Measurements from ENCODE around the gene SYN1. TPM values are rescaled to one million over a fixed set of nuclear protein-coding genes. Genes with fewer than 3 reads are reported as not detected.

Gene SYN1
- total RNA-seq, 4 donors from 2014 or later = 1.0 to 3.1 (median 1.3) TPM; not detected in 1

DNA sequence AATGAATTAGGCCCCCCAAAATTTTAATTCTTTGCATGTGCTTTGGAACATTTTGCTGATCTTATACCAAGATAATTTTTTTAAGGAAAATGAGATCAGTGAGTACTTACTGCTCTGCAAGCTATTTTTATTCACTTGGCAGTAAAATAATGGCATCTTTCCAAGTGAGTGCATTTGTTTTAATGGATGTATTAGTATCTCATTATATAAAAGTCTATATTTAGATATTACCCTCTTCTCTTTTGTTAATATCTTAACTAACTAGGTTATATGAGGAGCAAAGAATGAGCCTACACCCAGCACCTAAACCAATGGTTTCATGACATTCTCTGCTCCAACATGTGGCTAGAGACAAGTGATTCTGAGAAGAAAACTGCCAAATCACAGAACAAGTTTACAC is 79.8 kb downstream of the SYN1 start:
- ATAC-seq (ENCODE audit: low FRiP score) (no peak), DNase-seq (ENCODE audit: low spot score) (no peak)
- TF ChIP-seq, protein P1, sequence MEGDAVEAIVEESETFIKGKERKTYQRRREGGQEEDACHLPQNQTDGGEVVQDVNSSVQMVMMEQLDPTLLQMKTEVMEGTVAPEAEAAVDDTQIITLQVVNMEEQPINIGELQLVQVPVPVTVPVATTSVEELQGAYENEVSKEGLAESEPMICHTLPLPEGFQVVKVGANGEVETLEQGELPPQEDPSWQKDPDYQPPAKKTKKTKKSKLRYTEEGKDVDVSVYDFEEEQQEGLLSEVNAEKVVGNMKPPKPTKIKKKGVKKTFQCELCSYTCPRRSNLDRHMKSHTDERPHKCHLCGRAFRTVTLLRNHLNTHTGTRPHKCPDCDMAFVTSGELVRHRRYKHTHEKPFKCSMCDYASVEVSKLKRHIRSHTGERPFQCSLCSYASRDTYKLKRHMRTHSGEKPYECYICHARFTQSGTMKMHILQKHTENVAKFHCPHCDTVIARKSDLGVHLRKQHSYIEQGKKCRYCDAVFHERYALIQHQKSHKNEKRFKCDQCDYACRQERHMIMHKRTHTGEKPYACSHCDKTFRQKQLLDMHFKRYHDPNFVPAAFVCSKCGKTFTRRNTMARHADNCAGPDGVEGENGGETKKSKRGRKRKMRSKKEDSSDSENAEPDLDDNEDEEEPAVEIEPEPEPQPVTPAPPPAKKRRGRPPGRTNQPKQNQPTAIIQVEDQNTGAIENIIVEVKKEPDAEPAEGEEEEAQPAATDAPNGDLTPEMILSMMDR (IDR thresholded peaks at IDR 0.05) = no peak

DNA sequence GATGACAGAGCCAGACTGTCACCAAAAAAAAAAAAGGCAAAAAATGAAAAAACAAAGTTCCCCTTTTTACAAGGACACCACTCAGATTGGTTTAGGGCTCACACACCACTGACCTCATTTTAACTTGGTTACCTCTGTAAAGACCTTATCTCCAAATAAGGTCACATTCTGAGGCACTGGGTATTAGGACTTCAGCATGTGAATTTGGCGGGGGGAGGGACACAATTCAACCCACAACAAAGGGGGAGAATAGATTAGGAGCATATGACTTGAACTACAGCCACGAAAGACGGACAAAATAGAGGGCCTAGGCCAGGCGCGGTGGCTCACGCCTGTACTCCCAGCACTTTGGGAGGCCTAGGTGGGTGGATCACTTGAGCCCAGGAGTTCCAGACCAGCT is 89.6 kb downstream of the SYN1 start:
- DNase-seq (ENCODE audit: low spot score) = no peak
- ATAC-seq (ENCODE audit: low FRiP score) = no peak
- TF ChIP-seq, protein P1 (IDR thresholded peaks at IDR 0.05) = no peak

DNA sequence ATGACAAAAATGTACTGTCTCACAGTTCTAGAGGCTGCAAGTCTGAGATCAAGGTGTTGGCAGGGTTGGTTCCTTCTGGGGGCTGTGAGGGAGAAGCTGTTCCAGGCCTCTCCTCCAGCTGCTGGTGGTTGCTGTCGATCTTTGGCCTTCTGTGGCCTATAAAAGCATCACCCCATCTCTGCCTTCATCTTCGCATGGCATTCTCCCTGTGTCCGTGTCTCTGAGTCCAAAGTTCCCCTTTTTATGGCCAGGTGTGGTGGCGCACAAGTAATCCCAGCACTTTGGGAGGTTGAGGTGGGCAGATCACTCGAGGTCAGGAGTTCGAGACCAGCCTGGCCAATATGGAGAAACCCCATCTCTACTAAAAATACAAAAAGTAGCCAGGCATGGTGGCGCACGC is 90.1 kb downstream of the SYN1 start:
- DNase-seq (ENCODE audit: low spot score) (no peak), ATAC-seq (ENCODE audit: low FRiP score) (no peak)

DNA sequence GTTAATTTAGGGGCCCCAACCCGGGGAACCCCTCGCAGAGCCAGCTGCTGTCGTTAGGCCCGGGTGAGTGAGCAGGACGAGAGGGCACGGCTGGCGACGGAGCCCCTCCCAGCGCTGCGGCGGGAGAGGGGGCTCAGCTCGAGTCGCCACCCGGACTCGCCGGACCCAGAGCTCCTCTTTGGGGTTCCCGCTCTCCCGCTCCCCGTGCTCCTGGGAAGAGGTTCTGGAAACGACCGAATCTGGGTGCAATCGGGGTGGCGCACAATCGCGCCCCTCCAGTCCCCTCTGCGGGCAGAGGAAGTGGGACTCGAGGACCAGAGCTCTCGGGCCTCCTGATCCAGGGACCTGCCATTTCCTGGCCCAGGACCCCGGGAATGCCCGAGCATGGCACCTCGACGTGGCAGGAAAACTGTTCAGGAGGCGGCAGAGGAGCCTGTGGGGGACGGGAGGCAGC is 95.9 kb downstream of the SYN1 start:
- DNase-seq (ENCODE audit: low spot score) (no peak), ATAC-seq (ENCODE audit: low FRiP score) (no peak)
- TF ChIP-seq, protein P1 (IDR thresholded peaks at IDR 0.05) = no peak

More for the DNA sequence above, 90.1 kb downstream of the SYN1 start:
- TF ChIP-seq, protein P1 (IDR thresholded peaks at IDR 0.05) = no peak

DNA sequence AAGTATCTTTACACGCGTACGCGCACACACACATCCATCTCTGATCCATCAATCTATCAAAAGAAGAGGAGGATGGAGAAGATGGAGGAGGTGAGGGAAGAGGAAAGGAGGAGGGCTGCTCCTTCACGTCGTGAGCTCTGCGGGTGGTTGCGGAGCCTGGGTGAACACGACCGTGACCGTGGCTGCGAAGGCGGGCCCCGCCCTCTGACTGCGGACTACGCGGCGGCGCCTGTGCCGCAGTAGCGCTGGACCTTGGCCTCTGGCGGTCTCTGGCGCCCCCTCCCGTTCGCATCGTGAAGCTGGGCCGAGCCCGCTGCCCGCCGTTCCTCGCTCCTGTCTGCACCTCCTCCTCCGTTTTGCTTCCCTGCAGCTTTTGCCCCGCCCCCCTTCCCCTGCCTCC is 96.4 kb downstream of the SYN1 start:
- DNase-seq (ENCODE audit: low spot score) (peak; percentile 64), ATAC-seq (ENCODE audit: low FRiP score) (peak; percentile 96)
- TF ChIP-seq, protein P1 (IDR thresholded peaks at IDR 0.05) = peak in 1 of 3 donors; percentile 45

Small RNA genes within 50 kb of the gene (small RNA-seq; reads per million reads assigned to genes)
- gene MIR4769 = not detected

Other genes with a start within 250 kb of the SYN1 start
- gene ZNF157, start 249.3 kb downstream of the SYN1 start, total RNA-seq = under 1 TPM in 2 of 4 donors, not detected in 2; 0.19 to 0.44 TPM
- gene ZNF41, start 136.6 kb downstream of the SYN1 start, total RNA-seq = 10 to 100 TPM in 1 of 4 donors, 1 to 10 TPM in 3; 6.6 to 13.6 (median 8.8) TPM
- 10 to 100 TPM; 31.2 to 43.8 (median 38.9) TPM for gene ARAF, start 58.7 kb downstream of the SYN1 start, total RNA-seq
- 1,000 to 10,000 TPM in 2 of 4 donors, 100 to 1,000 TPM in 1, 10 to 100 TPM in 1; 92.8 to 1,509 (median 915) TPM for gene TIMP1, start 37.4 kb downstream of the SYN1 start, total RNA-seq
- 10 to 100 TPM in 2 of 4 donors, 1 to 10 TPM in 2; 7.4 to 53.9 (median 11.2) TPM for gene CFP, start 10.1 kb upstream of the SYN1 start, total RNA-seq
- gene ELK1, start 30.7 kb upstream of the SYN1 start, total RNA-seq = 10 to 100 TPM; 22.2 to 35.2 (median 25.9) TPM
- gene UXT, start 39.3 kb upstream of the SYN1 start, total RNA-seq = 100 to 1,000 TPM in 2 of 4 donors, 10 to 100 TPM in 2; 91.0 to 126 (median 99.6) TPM
- gene ZNF81, start 217.0 kb upstream of the SYN1 start, total RNA-seq = 10 to 100 TPM in 1 of 4 donors, 1 to 10 TPM in 3; 4.9 to 10.6 (median 7.1) TPM

All from omental fat pad (tissue), 4 donors.